DMS53 (cell line): ENCODE results near the gene EBLN1.
"Not testable (repeated sequence)": the region's sequence is repeated elsewhere in the genome, so short reads cannot be mapped to it uniquely, and the experiment has no call there.

ENCODE experiments used
- DNase-seq: peaks from one replicate; lab custom pipeline; 2025; lab: John Stamatoyannopoulos, UW

The EBLN1 gene

GRCh38 chr10:22228167-22228938 is 10.5 kb upstream of the EBLN1 start:
- DNase-seq: peak; percentile 42

- DNase-seq: no peak
Measured at GRCh38 chr10:22226599-22226998, 8.8 kb upstream of the EBLN1 start.

DNA sequence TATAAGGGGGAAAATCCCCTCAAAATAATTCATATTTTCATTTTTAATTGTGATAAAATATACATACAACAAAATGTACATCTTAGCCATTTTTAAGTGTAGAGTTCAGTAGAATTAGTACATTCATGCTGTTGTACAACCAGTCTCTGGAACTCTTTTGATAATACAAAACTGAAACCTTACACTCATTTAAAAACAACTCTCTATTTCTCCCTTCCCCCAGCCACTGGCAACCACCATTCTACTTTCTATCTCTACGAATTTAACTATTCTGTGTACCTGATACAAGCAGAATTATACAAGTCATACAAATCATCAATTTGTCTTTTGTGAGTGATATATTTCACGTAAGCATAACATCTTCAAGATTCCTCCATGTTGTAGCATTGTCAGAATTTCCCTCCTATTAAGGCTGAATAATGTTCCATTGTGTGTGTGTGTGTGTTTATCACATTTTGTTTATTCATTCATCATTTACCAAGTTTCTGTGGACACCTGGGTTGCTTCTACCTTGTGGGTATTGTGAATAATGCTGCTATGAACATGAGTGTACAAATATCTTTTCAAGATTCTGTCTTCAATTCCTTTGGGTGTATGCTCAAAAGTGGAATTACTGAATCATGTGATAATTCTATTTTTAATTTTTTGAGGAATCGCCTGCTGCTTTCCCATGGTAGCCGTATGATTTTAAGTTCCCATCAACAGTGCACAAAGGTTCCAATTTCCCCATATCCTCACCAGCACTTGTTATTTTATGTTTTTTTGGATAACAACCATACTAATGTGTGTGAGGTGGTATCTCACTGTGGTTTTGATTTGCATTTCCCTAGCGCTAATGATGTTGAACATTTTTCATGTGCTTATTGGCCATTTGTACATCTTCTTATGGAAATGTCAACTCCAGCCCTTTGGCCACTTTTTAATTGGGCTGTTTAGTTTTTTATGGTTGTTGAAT is 4.7 kb upstream of the EBLN1 start:
- DNase-seq: no peak

DNA sequence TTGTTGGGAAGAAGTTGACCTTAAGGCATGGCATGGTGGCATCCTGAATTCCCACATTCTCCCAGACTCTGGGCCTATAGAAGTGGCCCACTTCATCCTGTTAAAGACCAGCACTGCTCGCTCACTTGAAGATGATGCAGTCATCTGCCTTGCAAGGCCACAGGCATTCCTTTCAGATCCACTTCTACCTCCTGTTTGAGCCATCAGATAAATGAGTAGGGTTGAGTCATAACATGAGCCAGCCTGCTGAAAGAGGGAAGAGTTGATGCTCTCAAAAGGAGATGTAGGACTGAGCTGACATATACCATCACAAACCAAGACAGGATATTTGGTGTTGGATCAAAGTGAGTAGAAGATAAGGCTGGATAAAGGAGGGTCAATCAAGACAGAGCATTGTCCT is 1.5 kb upstream of the EBLN1 start:
- DNase-seq: peak; percentile 11

- peak; percentile 44 for DNase-seq
Measured at GRCh38 chr10:22218448-22218847, 633 bp upstream of the EBLN1 start.

DNA sequence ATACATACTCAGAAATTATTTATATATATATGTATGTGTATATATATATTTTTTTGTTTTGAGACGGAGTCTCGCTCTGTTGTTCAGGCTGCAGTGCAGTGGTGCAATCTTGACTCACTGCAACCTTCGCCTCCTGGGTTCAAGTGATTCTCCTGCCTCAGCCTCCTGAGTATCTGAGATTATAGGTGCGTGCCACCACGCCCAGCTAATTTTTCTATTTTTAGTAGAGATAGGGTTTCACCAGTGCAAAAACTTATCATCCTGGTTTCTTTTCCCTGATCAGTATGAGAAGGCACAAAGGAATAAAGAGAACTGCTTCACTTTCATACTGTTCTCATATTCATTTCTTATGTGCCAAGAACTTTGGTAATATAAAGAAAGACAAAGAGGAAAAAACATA is 731 bp downstream of the EBLN1 start:
- not testable (repeated sequence) for DNase-seq

GRCh38 chr10:22210267-22210666 is 7.5 kb downstream of the EBLN1 start:
- no peak for DNase-seq

- no peak for DNase-seq
Measured at GRCh38 chr10:22193945-22194344, 23.9 kb downstream of the EBLN1 start.

DNA sequence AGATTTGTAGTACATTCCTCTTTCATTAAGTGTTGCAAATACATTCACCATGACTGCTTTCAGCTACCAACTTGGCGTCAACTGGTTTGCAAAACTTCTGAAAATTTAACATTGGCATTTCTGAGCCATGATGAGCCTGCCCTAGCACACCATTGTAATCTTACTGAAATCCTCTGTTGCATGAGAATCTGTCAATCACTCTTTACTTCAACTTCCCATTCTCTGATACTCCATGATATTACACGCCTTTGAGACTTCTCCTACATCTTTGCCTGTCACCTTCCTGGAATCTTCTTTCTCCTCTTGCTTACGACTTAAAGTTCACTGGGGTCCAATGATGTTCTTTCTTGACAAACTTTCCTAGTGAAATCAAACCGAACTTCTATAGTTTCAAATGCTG is 32.2 kb downstream of the EBLN1 start:
- DNase-seq: no peak

DNA sequence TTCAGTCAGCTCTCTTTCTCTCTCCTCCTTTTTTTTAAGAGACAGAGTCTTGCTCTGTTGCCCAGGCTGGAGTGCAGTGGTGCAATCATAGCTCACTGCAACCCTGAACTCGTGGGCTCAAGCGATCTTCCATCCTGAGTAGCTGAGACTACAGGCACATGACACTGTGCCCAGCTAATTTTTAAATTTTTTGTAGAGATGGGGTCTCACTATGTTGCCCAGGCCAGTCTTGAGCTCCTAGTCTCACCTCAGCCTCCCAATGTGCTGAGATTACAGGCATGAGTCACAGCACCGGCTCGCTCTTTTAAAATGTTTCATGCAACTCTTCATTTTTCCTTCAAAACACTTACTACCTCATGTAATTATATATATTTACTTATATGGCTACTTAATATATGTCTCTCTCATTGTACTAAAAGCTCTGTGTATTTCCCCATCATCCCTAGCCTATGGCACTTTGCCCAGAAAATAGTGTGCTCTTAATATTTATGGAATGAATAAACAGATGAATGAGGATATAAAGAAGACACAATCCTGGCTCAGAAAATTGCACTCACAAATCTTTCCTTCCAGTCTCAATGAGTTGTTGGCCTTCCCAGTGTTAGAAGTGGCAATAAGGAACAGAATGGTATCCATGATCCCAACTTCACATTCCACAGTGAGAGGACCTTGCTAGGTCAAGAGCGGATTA is 33.9 kb downstream of the EBLN1 start:
- no peak for DNase-seq

DNA sequence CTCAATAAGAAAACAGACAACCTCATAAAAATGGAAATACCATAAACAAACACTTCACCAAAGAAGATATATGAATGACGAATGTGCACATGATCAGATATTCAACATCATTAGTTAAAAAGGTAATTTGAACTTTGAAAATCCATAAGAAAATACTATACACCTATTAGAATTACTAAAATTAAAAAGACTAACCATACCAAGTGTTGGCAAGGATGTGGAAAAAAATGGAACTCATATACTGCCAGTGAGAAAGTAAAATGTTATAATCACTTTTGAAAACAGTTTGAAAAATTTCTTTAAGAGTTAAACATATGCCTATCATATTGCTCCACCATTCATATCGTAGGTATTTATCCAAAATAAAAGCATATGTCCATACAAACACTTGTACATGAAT is 37.1 kb downstream of the EBLN1 start:
- no peak for DNase-seq

GRCh38 chr10:22174442-22174841 is 43.4 kb downstream of the EBLN1 start:
- DNase-seq: no peak

- DNase-seq: no peak
Measured at GRCh38 chr10:22171131-22171530, 46.7 kb downstream of the EBLN1 start.

DNA sequence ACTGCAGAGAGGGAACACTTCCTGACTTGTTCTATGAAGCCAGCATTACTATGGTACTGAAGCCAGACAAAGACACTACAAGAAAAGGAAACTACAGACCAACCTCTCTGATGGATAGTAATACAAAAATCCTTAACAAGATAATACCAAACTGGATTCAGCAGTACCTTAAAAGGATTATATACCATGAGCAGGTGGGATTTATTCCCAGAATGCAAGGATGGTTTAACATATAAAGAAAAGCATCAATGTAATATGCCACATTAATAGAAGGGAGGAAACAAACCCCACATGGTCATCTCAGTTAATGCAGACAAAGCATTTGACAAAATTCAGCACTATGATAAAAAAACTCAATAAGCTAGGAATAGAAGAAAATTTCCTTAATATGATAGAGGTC is 47.2 kb downstream of the EBLN1 start:
- DNase-seq: peak; percentile 13

DNA sequence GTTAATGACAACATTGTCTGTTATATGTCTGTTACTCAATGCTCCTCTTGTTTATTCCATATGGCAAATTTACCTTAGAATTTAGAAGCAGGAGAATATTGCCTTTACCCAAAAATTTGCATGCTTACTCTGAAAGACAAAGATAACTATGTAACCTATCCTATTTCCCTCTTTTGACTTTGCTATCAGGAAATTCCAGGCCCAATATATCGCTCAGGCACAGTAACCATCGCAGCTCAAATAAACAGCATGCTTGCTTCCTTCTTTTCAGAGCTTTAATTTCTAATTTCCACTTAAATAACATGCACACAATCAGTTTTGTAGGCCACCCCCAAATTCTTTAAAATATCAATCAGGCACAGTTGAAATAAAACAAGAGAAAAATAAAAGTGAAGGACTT is 57.8 kb downstream of the EBLN1 start:
- DNase-seq: no peak

DNA sequence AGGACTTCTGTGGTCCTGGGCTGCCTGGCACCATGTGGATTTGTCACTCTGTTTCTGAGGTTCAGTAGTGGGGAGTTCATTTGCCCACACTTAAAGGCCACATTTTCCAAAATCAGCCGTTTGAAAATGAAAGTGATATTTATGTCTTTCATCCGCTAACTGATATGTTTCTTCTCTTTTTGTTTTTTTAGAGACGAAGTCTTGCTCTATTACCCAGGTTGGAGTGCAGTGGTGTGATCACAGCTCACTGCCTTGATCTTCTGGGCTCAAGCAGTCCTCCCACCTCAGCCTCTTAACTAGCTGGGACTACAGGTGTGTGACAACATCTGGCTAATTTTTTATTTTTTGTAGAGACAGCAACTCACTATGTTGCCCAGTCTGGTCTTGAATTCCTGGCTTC is 58.6 kb downstream of the EBLN1 start:
- no peak for DNase-seq
